GM12878 (cell line): ENCODE results near the gene TRAFD1. TPM values are rescaled to one million over a fixed set of nuclear protein-coding genes. Genes with fewer than 3 reads are reported as not detected.

ENCODE experiments used
- ATAC-seq: fragments of 200-7000 bp; cut with Tn5 transposase; 3 replicates; pipeline ENCODE4 v1.9.1; 2020; ENCODE audit warnings: mild to moderate bottlenecking, moderate library complexity
- Bru-seq: library from RNA; stranded (reverse); fragments of 400-500 nt; gene quantifications from one replicate; lab custom pipeline; 2021; lab: Mats Ljungman, UMichigan
- BruChase-seq, 2 experiments: library from RNA; stranded (reverse); fragments of 400-500 nt; gene quantifications; one replicate each; lab custom pipeline; 2021; lab: Mats Ljungman, UMichigan
- BruUV-seq: library from RNA; stranded (reverse); fragments of 400-500 nt; replicated peaks from 2 replicates; lab custom pipeline; 2021; lab: Mats Ljungman, UMichigan
- CTCF ChIA-PET: fragments of 300-600 bp; sonication (Branson Sonifier 250); formaldehyde crosslinking; extraction: SDS; loops from one replicate; lab custom pipeline; 2021; ENCODE audit warnings: inconsistent platforms; lab: Yijun Ruan, JAX
- POLR2A ChIA-PET: fragments of 350-600 bp; formaldehyde crosslinking; extraction: SDS; loops from one replicate; lab custom pipeline; 2021; ENCODE audit warnings: inconsistent platforms; lab: Charles Lee
- RAD21 ChIA-PET: fragments of 300-600 bp; sonication (Branson Sonifier 250); formaldehyde crosslinking; loops from one replicate; lab custom pipeline; 2023; ENCODE audit warnings: antibody characterized with exemption; ENCODE audit not compliant: unreplicated experiment; lab: Charles Lee
- SMC1A ChIA-PET: fragments of 300-600 bp; sonication (Branson Sonifier 250); formaldehyde crosslinking; loops from one replicate; lab custom pipeline; 2023; ENCODE audit not compliant: unreplicated experiment, uncharacterized antibody; lab: Charles Lee
- DNase-seq: peaks from one replicate; pipeline ENCODE4 v3.0.0-alpha.2; 2011; ENCODE audit warnings: low read depth, low spot score
- FAIRE-seq: peaks from 3 replicates; lab custom pipeline; 2011; peaks lifted over from hg19 to GRCh38; lab: Jason Lieb, UNC
- H2AFZ ChIP-seq: 2 replicates; pipeline ENCODE4 v1.6.0; 2011; ENCODE audit warnings: low read depth, low read length, control low read depth; ENCODE audit not compliant: control insufficient read depth
- H3K27ac ChIP-seq: 2 replicates; pipeline ENCODE4 v1.5.1; 2011; ENCODE audit warnings: control low read depth; ENCODE audit not compliant: control insufficient read depth, insufficient read depth
- H3K27me3 ChIP-seq, 2 experiments: replicated peaks in 1 of 2; 2 replicates each; pipeline versions ENCODE4 v1.6.0 to v1.6.1; 2011; ENCODE audit warnings: low read length in 1 of 2; ENCODE audit not compliant: control insufficient read depth in 2 of 2, insufficient read depth in 2 of 2
- H3K36me3 ChIP-seq, 2 experiments: 2 replicates each; pipeline ENCODE4 v1.5.1; 2011; ENCODE audit warnings: low read length in 1 of 2; ENCODE audit not compliant: control insufficient read depth in 2 of 2, insufficient read depth in 2 of 2
- H3K4me1 ChIP-seq: 2 replicates; pipeline ENCODE4 v1.6.1; 2011; ENCODE audit warnings: mild to moderate bottlenecking, low read length, moderate library complexity, mixed read lengths; ENCODE audit not compliant: control insufficient read depth, insufficient read depth
- H3K4me2 ChIP-seq: 2 replicates; pipeline ENCODE4 v1.6.0; 2011; ENCODE audit warnings: control low read depth; ENCODE audit not compliant: control insufficient read depth, insufficient read depth
- H3K4me3 ChIP-seq: fragments of 200-600 bp; sonication (generic); 2 replicates; pipeline ENCODE4 v1.5.1; 2016
- H3K79me2 ChIP-seq: 2 replicates; pipeline ENCODE4 v1.6.0; 2011; ENCODE audit warnings: low read length; ENCODE audit not compliant: control insufficient read depth, insufficient read depth
- H3K9ac ChIP-seq: 2 replicates; pipeline ENCODE4 v1.8.0; 2011; ENCODE audit warnings: low read length, control low read depth, mixed read lengths; ENCODE audit not compliant: control insufficient read depth, insufficient read depth
- H3K9me3 ChIP-seq: replicated peaks from 3 replicates; pipeline ENCODE4 v1.5.1; 2011; ENCODE audit warnings: mild to moderate bottlenecking, low read length; ENCODE audit not compliant: control insufficient read depth, insufficient read depth
- H4K20me1 ChIP-seq: 2 replicates; pipeline ENCODE4 v1.6.0; 2011; ENCODE audit not compliant: control insufficient read depth, insufficient read depth
- ASH2L ChIP-seq: fragments of 300-600, 200-600 bp; sonication (generic); IDR thresholded peaks from 2 replicates; pipeline ENCODE4 v1.6.1; 2017; ENCODE audit warnings: low read depth, mild to moderate bottlenecking, borderline replicate concordance
- CUX1 ChIP-seq: IDR thresholded peaks from 2 replicates; pipeline ENCODE4 v1.6.1; 2012; ENCODE audit warnings: improper control_type of control experiment, low read depth, low read length; ENCODE audit not compliant: insufficient replicate concordance
- EGR1 ChIP-seq, 2 experiments: IDR thresholded peaks; 1 replicate in 1 of 2; 2 replicates in 1 of 2; pipeline ENCODE4 v1.6.1; 2011 to 2012; ENCODE audit warnings: low read depth in 2 of 2, low read length in 2 of 2, borderline replicate concordance in 1 of 2, mild to moderate bottlenecking in 1 of 2, moderate library complexity in 1 of 2
- STAT1 ChIP-seq: fragments of 450-650 bp; conservative IDR thresholded peaks from 2 replicates; pipeline ENCODE4 v1.6.1; 2014; ENCODE audit warnings: antibody characterized with exemption, mild to moderate bottlenecking
- TCF3 ChIP-seq: IDR thresholded peaks from 2 replicates; pipeline ENCODE4 v1.6.1; 2012; ENCODE audit warnings: low read depth, mild to moderate bottlenecking, low read length, borderline replicate concordance; ENCODE audit not compliant: insufficient read depth
- WGBS: methylation state at CpG from one replicate; pipeline ENCODE4 v1.1.6; 2016; ENCODE audit warnings: low lambda C conversion rate; ENCODE audit not compliant: insufficient replicate concordance, insufficient coverage; ENCODE audit errors: missing lambda C conversion rate; 5-methylcytosine and 5-hydroxymethylcytosine counted together
- in situ Hi-C: fragments of 300-500 bp; cut with MboI; formaldehyde crosslinking; loops from 9 replicates; pipeline ENCODE4 v1.14.3; 2018; ENCODE audit warnings: mixed read lengths
- intact Hi-C: fragments of 100-400 bp; cut with micrococcal nuclease; formaldehyde crosslinking; loops from one replicate; pipeline ENCODE4 v1.14.2; 2022; ENCODE audit not compliant: unreplicated experiment
- long read RNA-seq, 2 experiments: library from polyadenylated mRNA; unstranded; transcript quantifications; one replicate each; pipeline ENCODE4 v2.0.0, GENCODE V29; 2019 to 2020
- polyA minus RNA-seq, 3 experiments: library from RNA; depleted of rRNA, polyadenylated mRNA; stranded (reverse); fragments of >200 nt; gene quantifications; 2 replicates each; pipeline ENCODE4 v1.2.3, GENCODE V29; 2011
- polyA plus RNA-seq, 11 experiments: library from polyadenylated mRNA; depleted of rRNA in 4 of 11; unstranded in 6 of 11; stranded (reverse) in 5 of 11; fragments of >200 nt; fragmentation: Nextera tagmentation in 4 of 11; fragmentation: Illumina TruSeq in 1 of 11; extraction: Ambion mirVana in 4 of 11; extraction: Trizol in 1 of 11; gene quantifications; 1 replicate in 1 of 11; 2 replicates in 10 of 11; pipeline versions ENCODE4 v1.2.1 to v1.2.3, GENCODE V29; 2011 to 2016; ENCODE audit warnings: inconsistent platforms in 2 of 11, missing spikeins in 2 of 11, low read depth in 1 of 11
- total RNA-seq, 4 experiments: library from RNA; depleted of rRNA in 3 of 4; stranded (reverse); fragments of >200 nt in 3 of 4; fragmentation: Illumina TruSeq in 1 of 4; extraction: Trizol in 1 of 4; gene quantifications; 2 replicates each; pipeline versions ENCODE4 v1.2.1 to v1.2.3, GENCODE V29; 2013 to 2021
- TF ChIP-seq, protein P1 (sequence below): fragments of 450-650 bp; IDR thresholded peaks from 2 replicates; pipeline ENCODE4 v1.6.1; 2017; ENCODE audit warnings: mild to moderate bottlenecking

TRAFD1 gene
- 62.9 and 82.2 TPM in 2 replicates for total RNA-seq (2013; cell fraction: nucleolus; rRNA removed)
- 45.9 and 52.9 TPM in 2 replicates for total RNA-seq (2014; rRNA removed)
- 37.2 and 37.5 TPM in 2 replicates for total RNA-seq (2014; rRNA removed; fragmentation: Illumina TruSeq; extraction: Trizol)
- 44.6 and 44.8 TPM in 2 replicates for total RNA-seq (2021)
- polyA plus RNA-seq (2011; ENCODE audit: low read depth), result 29.9 TPM
- polyA plus RNA-seq (2011; rRNA removed), result 49.1 and 58.4 TPM in 2 replicates
- 45.8 and 46.9 TPM in 2 replicates for polyA plus RNA-seq (2011; cell fraction: cytosol; rRNA removed)
- 51.5 TPM in 2 replicates for polyA plus RNA-seq (2011; cell fraction: nucleus; rRNA removed)
- 34.5 and 36.2 TPM in 2 replicates for polyA plus RNA-seq (2012)
- 54.7 and 69.1 TPM in 2 replicates for polyA plus RNA-seq (2014; fragmentation: Illumina TruSeq; extraction: Trizol)
- 10 to 100 TPM; 42.3 to 43.8 TPM for polyA plus RNA-seq (2014; fragmentation: Nextera tagmentation; extraction: Ambion mirVana)
- polyA plus RNA-seq (2014; rRNA removed), result 39.3 and 46.6 TPM in 2 replicates
- 10 to 100 TPM; 54.4 to 55.5 TPM for polyA plus RNA-seq (2016; fragmentation: Nextera tagmentation; extraction: Ambion mirVana)
- polyA minus RNA-seq (2011; rRNA and poly(A)+ RNA removed), result 53.7 and 55.7 TPM in 2 replicates
- polyA minus RNA-seq (2011; cell fraction: cytosol; rRNA and poly(A)+ RNA removed), result 14.2 and 16.3 TPM in 2 replicates
- polyA minus RNA-seq (2011; cell fraction: nucleus; rRNA and poly(A)+ RNA removed), result 19.3 and 19.7 TPM in 2 replicates
- percentile 87 among the genes with signal in this experiment for Bru-seq, nascent RNA
- BruChase-seq, experiment 1, labeled RNA remaining after a 6-hour chase, result percentile 82 among the genes with signal in this experiment
- percentile 86 among the genes with signal in this experiment for BruChase-seq, experiment 2, labeled RNA remaining after a 2-hour chase
- long read RNA-seq, experiment 1, transcript TRAFD1-202 (12 exons, 2,697 nt), result major isoform, 35 of 48 reads
- long read RNA-seq, experiment 1, partial matches to known transcripts, result 6 of 48 reads
- long read RNA-seq, experiment 1, other reads (novel, unspliced or antisense), result 6 of 48 reads
- long read RNA-seq, experiment 2, transcript TRAFD1-202 (12 exons, 2,697 nt), result major isoform, 144 of 183 reads
- long read RNA-seq, experiment 2, partial matches to known transcripts, result 25 of 183 reads
- long read RNA-seq, experiment 2, other reads (novel, unspliced or antisense), result 13 of 183 reads

GRCh38 chr12:112125250-112125999, at the start of gene TRAFD1:
Gene TRAFD1 (plus strand): TSS chr12:112125560. CDS start chr12:112130523, 4,963 bp downstream.
- H3K27ac ChIP-seq, result peak within 1 kb of the TSS; percentile 72
- H3K9ac ChIP-seq, result peak within 1 kb of the TSS; percentile 92
- no peaks in the 10 kb centered on the region for H3K27me3 ChIP-seq
- peak within 1 kb of the TSS; percentile 98 for H3K4me3 ChIP-seq
- ChIA-PET CTCF (interaction anchor here (0.8 to 2.1 kb wide), 10 partner anchors 9 to 181 kb away, joined by 3 to 7 read pairs (median 4); partner anchors contain the start of genes ERP29 and TMEM116), SMC1A (interaction anchor here (0.8 to 6.6 kb wide), 13 partner anchors 8 to 286 kb away, joined by 3 to 72 read pairs (median 4); partner anchors contain the start of gene NAA25), RAD21 (interaction anchor here (0.8 to 2.8 kb wide), 10 partner anchors 9 to 262 kb away, joined by 4 to 23 read pairs (median 5); partner anchors contain the start of genes ERP29 and TMEM116), POLR2A (interaction anchor here (0.6 to 11.5 kb wide), 14 partner anchors 10 to 1757 kb away, joined by 3 to 161 read pairs (median 4); partner anchors contain the start of gene NAA25)
- peak; percentile 92 for DNase-seq
- no peaks in the 10 kb centered on the region for H3K36me3 ChIP-seq
- in situ Hi-C loops (no loop called here), intact Hi-C loops (loop anchor here (5.0 kb wide), 1 partner anchor 113 kb away; the partner anchor contains the start of genes ERP29 and TMEM116)
- H3K4me2 ChIP-seq, result peak within 1 kb of the TSS; percentile 99
- H2AFZ ChIP-seq, result peak within 1 kb of the TSS; percentile 83
- peaks cover 45% of the 10 kb centered on the region for H3K79me2 ChIP-seq
- H4K20me1 ChIP-seq, result no peaks in the 10 kb centered on the region
- 1% methylated on average over 63 of the region's 63 CpGs for WGBS
- H3K4me1 ChIP-seq, result peaks cover 19% of the 10 kb centered on the region
- BruUV-seq, result TSS peak; percentile 80
- no peaks in the 10 kb centered on the region for H3K9me3 ChIP-seq
- peak; percentile 86 for FAIRE-seq
- ATAC-seq, result peak; percentile 99
- TF ChIP-seq EGR1 (IDR thresholded peaks at IDR 0.05; ENCODE audit: borderline replicate concordance in 1 of 2, low read depth in 2 of 2, low read length in 2 of 2) (0 out of 3 replicates have a peak, but pooled peaks of 1 of the 2 experiments have one; percentile 14), CUX1 (no peak), TCF3 (peak; percentile 68; the same call in 1 of the 2 replicates), ASH2L (no peak), STAT1 (no peak)
- TF ChIP-seq, protein P1, sequence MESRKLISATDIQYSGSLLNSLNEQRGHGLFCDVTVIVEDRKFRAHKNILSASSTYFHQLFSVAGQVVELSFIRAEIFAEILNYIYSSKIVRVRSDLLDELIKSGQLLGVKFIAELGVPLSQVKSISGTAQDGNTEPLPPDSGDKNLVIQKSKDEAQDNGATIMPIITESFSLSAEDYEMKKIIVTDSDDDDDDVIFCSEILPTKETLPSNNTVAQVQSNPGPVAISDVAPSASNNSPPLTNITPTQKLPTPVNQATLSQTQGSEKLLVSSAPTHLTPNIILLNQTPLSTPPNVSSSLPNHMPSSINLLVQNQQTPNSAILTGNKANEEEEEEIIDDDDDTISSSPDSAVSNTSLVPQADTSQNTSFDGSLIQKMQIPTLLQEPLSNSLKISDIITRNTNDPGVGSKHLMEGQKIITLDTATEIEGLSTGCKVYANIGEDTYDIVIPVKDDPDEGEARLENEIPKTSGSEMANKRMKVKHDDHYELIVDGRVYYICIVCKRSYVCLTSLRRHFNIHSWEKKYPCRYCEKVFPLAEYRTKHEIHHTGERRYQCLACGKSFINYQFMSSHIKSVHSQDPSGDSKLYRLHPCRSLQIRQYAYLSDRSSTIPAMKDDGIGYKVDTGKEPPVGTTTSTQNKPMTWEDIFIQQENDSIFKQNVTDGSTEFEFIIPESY, result no peak
